GM21528 (cell line): Measurements from ENCODE around the gene MVP.

ENCODE experiments used
- ATAC-seq: cut with Tn5 transposase; IDR thresholded peaks from one replicate; pipeline ENCODE4 v1.9.1; 2021; ENCODE audit warnings: mild to moderate bottlenecking, moderate library complexity; ENCODE audit not compliant: unreplicated experiment, low FRiP score

The MVP gene

GRCh38 chr16:29804020-29804419 lies 16.2 kb upstream of the MVP start:
- no peak for ATAC-seq

- peak; percentile 0 for ATAC-seq
Measured at GRCh38 chr16:29804455-29805231, 15.6 kb upstream of the MVP start.

- peak; percentile 52 for ATAC-seq
Measured at GRCh38 chr16:29805232-29806098, 14.8 kb upstream of the MVP start.

- peak; percentile 1 for ATAC-seq
Measured at GRCh38 chr16:29806099-29806579, 14.1 kb upstream of the MVP start, which contains the start of gene MAZ. Gene MAZ (plus strand): TSS chr16:29806529. CDS start chr16:29806702, 173 bp downstream.

GRCh38 chr16:29806641-29807425 lies 13.4 kb upstream of the MVP start:
- ATAC-seq: peak; percentile 8

GRCh38 chr16:29807426-29808218 lies 12.6 kb upstream of the MVP start:
- ATAC-seq: peak; percentile 13

- no peak for ATAC-seq
Measured at GRCh38 chr16:29808219-29808900, 11.9 kb upstream of the MVP start.

- ATAC-seq: no peak
Measured at GRCh38 chr16:29809031-29809747, 11.1 kb upstream of the MVP start.

GRCh38 chr16:29809850-29810698 lies 10.2 kb upstream of the MVP start:
- no peak for ATAC-seq

- no peak for ATAC-seq
Measured at GRCh38 chr16:29810699-29811169, 9.5 kb upstream of the MVP start.

GRCh38 chr16:29811170-29811895 lies 8.9 kb upstream of the MVP start:
- ATAC-seq: peak; percentile 28

GRCh38 chr16:29811896-29812665 lies 8.2 kb upstream of the MVP start, which contains the start of gene PRRT2:
Gene PRRT2 (plus strand): TSS chr16:29812193. CDS start chr16:29813055, 862 bp downstream.
- ATAC-seq: no peak

- ATAC-seq: no peak
Measured at GRCh38 chr16:29812754-29813643, 7.3 kb upstream of the MVP start.

GRCh38 chr16:29813644-29814562 lies 6.4 kb upstream of the MVP start:
- ATAC-seq: no peak
